Immature natural killer cell (primary cell): ENCODE measurements around the gene RAD9A. TPM values are rescaled to one million over a fixed set of nuclear protein-coding genes. Genes with fewer than 3 reads are reported as not detected.

ENCODE experiments used
- DNase-seq, 3 donors: peaks; one replicate each; pipeline ENCODE4 v3.0.0; 2022; ENCODE audit warnings: mixed read lengths in 1 of 3
- H3K27ac Mint-ChIP-seq, 6 donors: one replicate each; pipeline ENCODE4 v1.8.0; 2020; ENCODE audit warnings: mixed read lengths in 6 of 6, mild to moderate bottlenecking in 5 of 6, inconsistent platforms in 4 of 6, moderate library complexity in 3 of 6
- H3K27me3 Mint-ChIP-seq, 3 donors: one replicate each; pipeline ENCODE4 v1.8.0; 2020 to 2021; ENCODE audit warnings: low read depth in 3 of 3, mild to moderate bottlenecking in 3 of 3, mixed read lengths in 3 of 3, moderate library complexity in 3 of 3, inconsistent platforms in 1 of 3
- H3K36me3 Mint-ChIP-seq, 3 donors: one replicate each; pipeline ENCODE4 v1.8.0; 2020; ENCODE audit warnings: mixed read lengths in 3 of 3, inconsistent platforms in 2 of 3, mild to moderate bottlenecking in 2 of 3
- H3K4me1 Mint-ChIP-seq, 2 donors: one replicate each; pipeline ENCODE4 v1.8.0; 2020; ENCODE audit warnings: inconsistent platforms in 2 of 2, mild to moderate bottlenecking in 2 of 2, mixed read lengths in 2 of 2, moderate library complexity in 1 of 2
- H3K4me3 Mint-ChIP-seq, 5 donors: one replicate each; pipeline ENCODE4 v1.8.0; 2020; ENCODE audit warnings: mild to moderate bottlenecking in 5 of 5, mixed read lengths in 5 of 5, inconsistent platforms in 3 of 5, moderate library complexity in 3 of 5
- H3K9me3 Mint-ChIP-seq, 6 donors: one replicate each; pipeline ENCODE4 v1.8.0; 2020; ENCODE audit warnings: mild to moderate bottlenecking in 6 of 6, mixed read lengths in 6 of 6, inconsistent platforms in 4 of 6, moderate library complexity in 3 of 6
- polyA plus RNA-seq, 3 donors: library from polyadenylated mRNA; unstranded; fragments of 300-500 nt; fragmentation: Illumina TruSeq; gene quantifications; one replicate each; pipeline ENCODE4 v1.2.3, GENCODE V29; 2021

RAD9A gene
- polyA plus RNA-seq, 3 donors from 2014 or later: 10.2 to 12.8 (median 11.6) TPM

DNA sequence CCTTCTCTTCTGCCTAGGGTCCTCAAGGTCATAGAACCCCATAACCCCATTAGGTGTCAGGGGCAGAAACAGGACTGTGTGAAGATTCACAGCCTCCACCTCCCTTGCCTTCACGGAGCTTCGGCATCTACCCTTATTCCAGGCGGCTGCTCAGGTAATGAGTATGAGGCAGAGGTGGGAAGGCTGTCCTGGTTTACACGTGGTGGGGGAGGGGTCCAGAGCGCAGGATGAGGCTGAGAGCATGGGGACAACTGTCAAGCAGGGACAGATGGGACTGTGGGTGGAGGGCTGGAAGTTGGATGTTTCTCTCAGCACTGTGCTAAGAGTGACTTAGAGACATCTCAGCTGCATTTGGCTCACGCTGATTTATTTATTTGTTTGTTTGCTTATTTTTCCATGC, 4.3 kb upstream of the RAD9A start:
- Mint-ChIP-seq H3K4me1 (peaks cover 26 to 27% of the 10 kb centered on the region in 2 donors), H3K36me3 (no peaks in the 10 kb centered on the region), H3K27me3 (peaks cover 4 to 12% (median 6%) of the 10 kb centered on the region in 3 donors), H3K27ac (peak overlapping the region in 1 of 6 donors; percentile 58), H3K9me3 (no peaks in the 10 kb centered on the region), H3K4me3 (peak overlapping the region in 1 of 5 donors; percentile 29)
- DNase-seq: no peak

GRCh38 chr11:67389477-67389876, 2.3 kb upstream of the RAD9A start:
- Mint-ChIP-seq H3K9me3 (no peaks in the 10 kb centered on the region), H3K4me3 (peak overlapping the region; percentile 73 to 79 (median 77)), H3K27me3 (peaks cover 4 to 10% (median 6%) of the 10 kb centered on the region in 3 donors), H3K36me3 (peaks cover 0 to 3% (median 0%) of the 10 kb centered on the region in 3 donors), H3K4me1 (peaks cover 37 to 38% of the 10 kb centered on the region in 2 donors), H3K27ac (peak overlapping the region; percentile 50 to 87 (median 67))
- peak in 2 of 3 donors; percentile 42 to 49 for DNase-seq

- peaks cover 37 to 38% of the 10 kb centered on the region in 2 donors for H3K4me1 Mint-ChIP-seq
- peaks cover 2 to 10% (median 6%) of the 10 kb centered on the region in 3 donors for H3K27me3 Mint-ChIP-seq
- H3K27ac Mint-ChIP-seq: peak overlapping the region; percentile 66 to 89 (median 87)
- H3K9me3 Mint-ChIP-seq: no peaks in the 10 kb centered on the region
- DNase-seq: no peak
- H3K4me3 Mint-ChIP-seq: peak overlapping the region; percentile 86 to 90 (median 89)
- peaks cover 0 to 3% (median 0%) of the 10 kb centered on the region in 3 donors for H3K36me3 Mint-ChIP-seq
These were observed 861 bp upstream of the RAD9A start for GRCh38 chr11:67390947-67391303.

DNA sequence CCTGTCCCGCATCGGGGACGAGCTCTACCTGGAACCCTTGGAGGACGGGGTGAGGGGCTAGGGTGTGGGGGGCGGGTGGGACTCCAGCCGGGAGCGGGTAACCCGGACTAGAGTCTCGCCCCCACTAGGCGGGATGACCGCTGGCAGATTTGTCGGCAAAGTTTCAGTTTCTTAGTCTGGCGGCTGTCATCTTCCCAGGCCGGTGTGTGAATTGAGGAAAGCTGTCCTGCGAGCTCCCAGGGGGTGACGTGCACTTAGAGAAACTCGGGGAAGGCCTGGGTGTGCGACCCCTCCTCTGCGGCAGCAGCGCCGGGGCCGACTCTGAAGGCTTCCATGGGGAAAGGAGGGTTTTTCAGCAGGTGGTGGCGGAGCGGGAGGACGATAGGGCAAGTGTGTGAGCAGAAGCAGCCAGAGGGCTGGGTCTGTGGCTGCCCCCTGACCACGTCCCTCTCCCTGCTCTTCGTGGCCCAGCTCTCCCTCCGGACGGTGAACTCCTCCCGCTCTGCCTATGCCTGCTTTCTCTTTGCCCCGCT, 463 bp downstream of the RAD9A start:
- Mint-ChIP-seq H3K4me1 (peaks cover 46 to 49% of the 10 kb centered on the region in 2 donors), H3K27me3 (peaks cover 2 to 10% (median 8%) of the 10 kb centered on the region in 3 donors), H3K27ac (peak overlapping the region; percentile 49 to 90 (median 82)), H3K4me3 (peak overlapping the region; percentile 86 to 90 (median 89)), H3K36me3 (peaks cover 0 to 3% (median 0%) of the 10 kb centered on the region in 3 donors), H3K9me3 (no peaks in the 10 kb centered on the region)
- no peak for DNase-seq

DNA sequence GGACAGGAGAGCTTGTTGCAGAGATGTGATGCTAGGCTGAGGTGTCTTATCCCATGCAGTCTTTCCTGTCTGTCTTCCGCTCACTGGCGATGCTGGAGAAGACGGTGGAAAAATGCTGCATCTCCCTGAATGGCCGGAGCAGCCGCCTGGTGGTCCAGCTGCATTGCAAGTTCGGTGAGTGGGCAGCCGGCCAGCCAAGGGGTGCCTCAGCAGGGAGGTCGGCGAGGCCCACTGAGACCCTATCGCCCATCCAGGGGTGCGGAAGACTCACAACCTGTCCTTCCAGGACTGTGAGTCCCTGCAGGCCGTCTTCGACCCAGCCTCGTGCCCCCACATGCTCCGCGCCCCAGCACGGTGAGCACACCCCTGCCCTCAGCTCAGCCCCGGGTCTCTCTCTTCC, 1.7 kb downstream of the RAD9A start:
- peaks cover 53 to 58% of the 10 kb centered on the region in 2 donors for H3K4me1 Mint-ChIP-seq
- H3K9me3 Mint-ChIP-seq: no peaks in the 10 kb centered on the region
- H3K4me3 Mint-ChIP-seq: peak overlapping the region in 4 of 5 donors; percentile 64 to 90 (median 66)
- peaks cover 2 to 8% (median 8%) of the 10 kb centered on the region in 3 donors for H3K27me3 Mint-ChIP-seq
- H3K27ac Mint-ChIP-seq: peak overlapping the region in 2 of 6 donors; percentile 58 to 76
- peaks cover 0 to 6% (median 3%) of the 10 kb centered on the region in 3 donors for H3K36me3 Mint-ChIP-seq
- DNase-seq: no peak

DNA sequence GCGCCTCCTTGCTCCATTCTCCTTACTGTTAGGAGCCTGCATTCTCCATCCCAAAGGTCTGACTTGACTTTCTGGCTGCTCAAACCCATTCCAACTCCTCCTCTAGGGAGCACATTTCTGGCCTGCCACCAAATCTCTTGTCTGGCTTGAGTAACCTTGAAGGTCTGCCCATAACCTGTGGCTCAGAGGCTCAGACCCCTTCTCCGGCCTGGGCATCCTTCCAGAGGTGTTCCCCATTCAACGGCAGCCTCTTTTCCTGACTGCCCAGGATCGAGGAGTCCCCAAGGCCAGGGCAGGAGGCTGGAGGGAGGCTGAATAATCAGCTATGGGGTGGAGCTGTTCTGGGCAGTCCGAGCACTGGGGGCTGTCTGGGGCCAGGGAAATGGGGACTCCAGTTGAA, 2.2 kb downstream of the RAD9A start:
- peak overlapping the region; percentile 63 to 77 (median 66) for H3K4me3 Mint-ChIP-seq
- peaks cover 55 to 56% of the 10 kb centered on the region in 2 donors for H3K4me1 Mint-ChIP-seq
- DNase-seq: no peak
- peaks cover 0 to 6% (median 3%) of the 10 kb centered on the region in 3 donors for H3K36me3 Mint-ChIP-seq
- H3K27ac Mint-ChIP-seq: peak overlapping the region in 4 of 6 donors; percentile 43 to 76 (median 60)
- peaks cover 2 to 8% (median 8%) of the 10 kb centered on the region in 3 donors for H3K27me3 Mint-ChIP-seq
- H3K9me3 Mint-ChIP-seq: no peaks in the 10 kb centered on the region

GRCh38 chr11:67395555-67396258, 3.9 kb downstream of the RAD9A start:
- peaks cover 0 to 12% (median 3%) of the 10 kb centered on the region in 3 donors for H3K36me3 Mint-ChIP-seq
- H3K4me3 Mint-ChIP-seq: no peak overlapping the region
- peaks cover 4 to 8% (median 8%) of the 10 kb centered on the region in 3 donors for H3K27me3 Mint-ChIP-seq
- no peaks in the 10 kb centered on the region for H3K9me3 Mint-ChIP-seq
- H3K4me1 Mint-ChIP-seq: peaks cover 53 to 60% of the 10 kb centered on the region in 2 donors
- H3K27ac Mint-ChIP-seq: no peak overlapping the region
- no peak for DNase-seq

DNA sequence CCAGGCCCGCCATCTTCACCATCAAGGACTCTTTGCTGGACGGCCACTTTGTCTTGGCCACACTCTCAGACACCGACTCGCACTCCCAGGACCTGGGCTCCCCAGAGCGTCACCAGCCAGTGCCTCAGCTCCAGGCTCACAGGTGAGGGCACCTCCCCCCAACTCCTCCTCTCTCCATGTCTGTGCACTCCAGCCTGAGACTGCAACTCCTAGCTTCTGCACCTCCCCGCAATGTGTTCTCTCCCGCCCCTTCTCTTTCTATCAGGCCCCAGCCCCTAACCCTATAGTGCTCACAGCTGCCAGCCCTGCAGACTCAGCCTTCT, 4.4 kb downstream of the RAD9A start:
- Mint-ChIP-seq H3K27ac (no peak overlapping the region), H3K4me3 (no peak overlapping the region), H3K27me3 (peaks cover 4 to 8% (median 6%) of the 10 kb centered on the region in 3 donors), H3K9me3 (no peaks in the 10 kb centered on the region), H3K4me1 (peaks cover 53 to 59% of the 10 kb centered on the region in 2 donors), H3K36me3 (peaks cover 0 to 13% (median 3%) of the 10 kb centered on the region in 3 donors)
- DNase-seq: no peak

GRCh38 chr11:67396587-67397389, 5.0 kb downstream of the RAD9A start:
- DNase-seq: no peak
- Mint-ChIP-seq H3K27ac (peak overlapping the region; percentile 40 to 88 (median 77)), H3K36me3 (peaks cover 0 to 13% (median 3%) of the 10 kb centered on the region in 3 donors), H3K4me1 (peaks cover 50 to 54% of the 10 kb centered on the region in 2 donors), H3K27me3 (peaks cover 4 to 8% (median 4%) of the 10 kb centered on the region in 3 donors), H3K4me3 (peak overlapping the region in 1 of 5 donors; percentile 34), H3K9me3 (no peaks in the 10 kb centered on the region)

GRCh38 chr11:67397536-67397935, 5.8 kb downstream of the RAD9A start:
- no peaks in the 10 kb centered on the region for H3K9me3 Mint-ChIP-seq
- H3K36me3 Mint-ChIP-seq: peaks cover 0 to 13% (median 3%) of the 10 kb centered on the region in 3 donors
- H3K4me3 Mint-ChIP-seq: no peak overlapping the region
- no peak for DNase-seq
- peaks cover 2 to 5% (median 2%) of the 10 kb centered on the region in 3 donors for H3K27me3 Mint-ChIP-seq
- peaks cover 44 to 56% of the 10 kb centered on the region in 2 donors for H3K4me1 Mint-ChIP-seq
- peak overlapping the region in 4 of 6 donors; percentile 30 to 78 (median 56) for H3K27ac Mint-ChIP-seq

GRCh38 chr11:67397986-67398660, 6.3 kb downstream of the RAD9A start:
- H3K4me1 Mint-ChIP-seq: peaks cover 40 to 53% of the 10 kb centered on the region in 2 donors
- peak overlapping the region in 4 of 6 donors; percentile 30 to 78 (median 56) for H3K27ac Mint-ChIP-seq
- no peak for DNase-seq
- H3K4me3 Mint-ChIP-seq: peak overlapping the region in 1 of 5 donors; percentile 30
- peaks cover 0 to 13% (median 3%) of the 10 kb centered on the region in 3 donors for H3K36me3 Mint-ChIP-seq
- peaks cover 2 to 5% (median 2%) of the 10 kb centered on the region in 3 donors for H3K27me3 Mint-ChIP-seq
- no peaks in the 10 kb centered on the region for H3K9me3 Mint-ChIP-seq

DNA sequence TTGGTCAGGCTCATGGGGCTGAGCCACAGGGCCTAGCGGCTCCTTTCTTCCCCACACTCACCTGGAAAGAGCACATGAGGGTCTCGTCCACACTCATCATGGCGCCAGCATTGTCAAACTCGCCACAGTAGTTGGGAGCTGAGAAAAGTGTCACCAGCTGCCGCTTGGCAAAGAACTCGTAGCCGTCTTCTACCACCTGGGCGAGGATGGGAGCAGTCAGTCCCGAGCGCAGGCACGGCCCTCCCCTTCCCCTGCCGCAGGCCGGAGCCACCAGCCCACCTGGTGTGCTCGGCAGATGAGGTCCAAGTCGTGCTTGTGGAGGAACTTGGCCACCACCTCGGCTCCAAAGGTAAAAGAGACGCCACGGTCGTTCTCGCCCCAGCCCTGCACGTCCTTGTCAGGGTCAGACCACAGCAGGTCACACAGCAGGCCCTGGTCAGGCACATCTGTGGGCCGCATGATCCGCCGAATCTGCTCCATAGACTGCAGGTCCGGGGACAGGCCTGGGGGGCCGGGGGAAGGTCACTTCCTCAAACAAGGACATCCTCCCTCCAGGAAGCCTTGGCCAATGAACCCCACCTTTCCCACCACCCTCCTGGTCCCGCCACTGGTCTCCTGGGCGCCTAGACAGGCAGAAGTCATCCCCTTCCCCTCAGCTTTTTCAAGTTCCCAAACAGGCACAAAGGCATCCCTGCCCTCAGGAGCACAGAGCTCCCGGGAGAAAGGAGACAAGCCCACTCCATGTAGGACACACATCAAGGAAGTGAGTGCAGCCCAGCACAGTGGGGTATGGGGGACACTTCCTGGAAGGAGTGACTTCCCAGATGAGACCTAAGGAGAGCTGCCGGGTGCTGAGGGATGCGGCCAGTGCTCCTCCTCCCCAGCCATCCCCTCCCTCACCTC, 7.1 kb downstream of the RAD9A start:
- H3K27ac Mint-ChIP-seq: peak overlapping the region in 1 of 6 donors; percentile 66
- H3K4me3 Mint-ChIP-seq: peak overlapping the region in 3 of 5 donors; percentile 47 to 84 (median 60)
- DNase-seq: no peak
- peaks cover 0 to 13% (median under 1%) of the 10 kb centered on the region in 3 donors for H3K36me3 Mint-ChIP-seq
- no peaks in the 10 kb centered on the region for H3K9me3 Mint-ChIP-seq
- peaks cover 2 to 6% (median 3%) of the 10 kb centered on the region in 3 donors for H3K27me3 Mint-ChIP-seq
- H3K4me1 Mint-ChIP-seq: peaks cover 40 to 54% of the 10 kb centered on the region in 2 donors
